Panc1 (cell line): ENCODE measurements around the gene NRCAM. TPM values are rescaled to one million over a fixed set of nuclear protein-coding genes. Genes with fewer than 3 reads are reported as not detected.

Source experiments
- ATAC-seq: fragments of 200-7000 bp; cut with Tn5 transposase; 2 replicates; pipeline ENCODE4 v1.9.1; 2020; ENCODE audit warnings: mild to moderate bottlenecking, moderate library complexity
- BruUV-seq: library from RNA; stranded (reverse); fragments of 400-500 nt; replicated peaks from 2 replicates; lab custom pipeline; 2021; lab: Mats Ljungman, UMichigan
- CTCF ChIA-PET: fragments of 300-600 bp; sonication (Branson Sonifier 250); formaldehyde crosslinking; loops from one replicate; lab custom pipeline; 2022; ENCODE audit warnings: antibody characterized with exemption; lab: Charles Lee
- POLR2A ChIA-PET: fragments of 300-600 bp; sonication (Branson Sonifier 250); formaldehyde crosslinking; loops from one replicate; lab custom pipeline; 2022; ENCODE audit warnings: antibody characterized with exemption; lab: Charles Lee
- DNase-seq: peaks from one replicate; pipeline ENCODE4 v3.0.0-alpha.2; 2010; ENCODE audit warnings: low read depth, low spot score
- H3K27ac ChIP-seq: 2 replicates; pipeline ENCODE4 v1.5.1; 2011; ENCODE audit warnings: mild to moderate bottlenecking, low read length, inconsistent platforms
- H3K27me3 ChIP-seq: fragments of 200-500 bp; sonication (Bioruptor generic); 2 replicates; pipeline ENCODE4 v1.6.0; 2014; ENCODE audit warnings: low read length, inconsistent platforms; ENCODE audit not compliant: control insufficient read depth, insufficient read depth
- H3K36me3 ChIP-seq: fragments of 200-500 bp; sonication (Bioruptor generic); 2 replicates; pipeline ENCODE4 v1.5.1; 2014; ENCODE audit warnings: inconsistent platforms, mild to moderate bottlenecking, low read length, moderate library complexity; ENCODE audit not compliant: control insufficient read depth, insufficient read depth
- H3K4me1 ChIP-seq: 2 replicates; pipeline ENCODE4 v1.5.1; 2011; ENCODE audit warnings: inconsistent platforms, mild to moderate bottlenecking, low read length, moderate library complexity; ENCODE audit not compliant: control insufficient read depth, insufficient read depth
- H3K4me3 ChIP-seq, 2 experiments: 2 replicates each; pipeline ENCODE4 v1.5.1; 2011 to 2012; ENCODE audit warnings: low read depth in 2 of 2, low read length in 2 of 2, mild to moderate bottlenecking in 2 of 2, inconsistent platforms in 1 of 2, moderate library complexity in 1 of 2
- H3K9me3 ChIP-seq: fragments of 200-500 bp; sonication (Bioruptor generic); 2 replicates; pipeline ENCODE4 v1.5.1; 2014; ENCODE audit warnings: low read depth, mild to moderate bottlenecking, inconsistent platforms, low read length, moderate library complexity; ENCODE audit not compliant: control insufficient read depth, insufficient read depth
- POLR2AphosphoS5 ChIP-seq: IDR thresholded peaks from 2 replicates; pipeline ENCODE4 v1.6.1; 2012; ENCODE audit warnings: mild to moderate bottlenecking, low read depth, low read length, moderate library complexity
- SIN3A ChIP-seq: IDR thresholded peaks from 2 replicates; pipeline ENCODE4 v1.6.1; 2012; ENCODE audit warnings: low read depth, mild to moderate bottlenecking, low read length, moderate library complexity, borderline replicate concordance; ENCODE audit not compliant: insufficient read depth
- TCF7L2 ChIP-seq: IDR thresholded peaks from 2 replicates; pipeline ENCODE4 v1.6.1; 2011; ENCODE audit warnings: mild to moderate bottlenecking, low read depth, low read length, inconsistent platforms
- in situ Hi-C: cut with HindIII; loops from 2 replicates; pipeline ENCODE4 v1.10.0; 2016; ENCODE audit warnings: low sequenced_read_pairs, low pct_unique_long_range_greater_than_20kb
- intact Hi-C: fragments of 100-400 bp; cut with micrococcal nuclease; formaldehyde crosslinking; loops from one replicate; pipeline ENCODE4 v1.10.0; 2022; ENCODE audit not compliant: unreplicated experiment
- total RNA-seq: library from RNA; stranded (reverse); gene quantifications from one replicate; pipeline ENCODE4 v1.2.1, GENCODE V29; 2021; ENCODE audit not compliant: unreplicated experiment
- TF ChIP-seq, protein P1 (sequence below), 2 experiments: IDR thresholded peaks; 2 replicates each; pipeline ENCODE4 v1.6.1; 2011 to 2012; ENCODE audit warnings: low read depth in 2 of 2, control low read depth in 1 of 2, low read length in 1 of 2, mild to moderate bottlenecking in 1 of 2, moderate library complexity in 1 of 2; ENCODE audit not compliant: insufficient read depth in 1 of 2
- TF ChIP-seq, protein P2 (sequence below): fragments of 450-650 bp; IDR thresholded peaks from 2 replicates; pipeline ENCODE4 v1.5.1; 2017; ENCODE audit warnings: mild to moderate bottlenecking

NRCAM gene
- total RNA-seq, 1 experiment from 2014 or later: 0.21 TPM

DNA sequence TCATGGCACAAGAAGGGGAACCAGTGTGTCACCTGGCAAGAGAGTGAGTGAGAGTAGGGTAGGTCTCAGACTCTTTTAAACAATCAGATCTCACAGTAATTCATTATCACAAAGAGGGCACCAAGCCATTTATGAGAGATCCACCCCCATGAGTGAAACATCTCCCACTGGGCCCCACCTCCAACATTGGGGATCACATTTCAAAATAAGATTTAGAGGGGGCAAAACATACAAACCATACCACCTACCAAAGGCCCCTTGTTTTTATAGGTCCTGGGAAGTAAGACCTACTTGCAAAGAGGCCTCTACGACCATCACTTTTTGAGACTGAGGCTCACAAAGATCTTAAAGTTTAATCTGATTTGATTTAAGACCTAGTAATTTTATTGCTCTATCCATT is 134.9 kb downstream of the NRCAM start:
- intact Hi-C loops: no loop called here
- no peaks in the 10 kb centered on the region for H3K27me3 ChIP-seq
- in situ Hi-C loops: no loop called here
- TF ChIP-seq POLR2AphosphoS5: no peak
- TF ChIP-seq, protein P1, sequence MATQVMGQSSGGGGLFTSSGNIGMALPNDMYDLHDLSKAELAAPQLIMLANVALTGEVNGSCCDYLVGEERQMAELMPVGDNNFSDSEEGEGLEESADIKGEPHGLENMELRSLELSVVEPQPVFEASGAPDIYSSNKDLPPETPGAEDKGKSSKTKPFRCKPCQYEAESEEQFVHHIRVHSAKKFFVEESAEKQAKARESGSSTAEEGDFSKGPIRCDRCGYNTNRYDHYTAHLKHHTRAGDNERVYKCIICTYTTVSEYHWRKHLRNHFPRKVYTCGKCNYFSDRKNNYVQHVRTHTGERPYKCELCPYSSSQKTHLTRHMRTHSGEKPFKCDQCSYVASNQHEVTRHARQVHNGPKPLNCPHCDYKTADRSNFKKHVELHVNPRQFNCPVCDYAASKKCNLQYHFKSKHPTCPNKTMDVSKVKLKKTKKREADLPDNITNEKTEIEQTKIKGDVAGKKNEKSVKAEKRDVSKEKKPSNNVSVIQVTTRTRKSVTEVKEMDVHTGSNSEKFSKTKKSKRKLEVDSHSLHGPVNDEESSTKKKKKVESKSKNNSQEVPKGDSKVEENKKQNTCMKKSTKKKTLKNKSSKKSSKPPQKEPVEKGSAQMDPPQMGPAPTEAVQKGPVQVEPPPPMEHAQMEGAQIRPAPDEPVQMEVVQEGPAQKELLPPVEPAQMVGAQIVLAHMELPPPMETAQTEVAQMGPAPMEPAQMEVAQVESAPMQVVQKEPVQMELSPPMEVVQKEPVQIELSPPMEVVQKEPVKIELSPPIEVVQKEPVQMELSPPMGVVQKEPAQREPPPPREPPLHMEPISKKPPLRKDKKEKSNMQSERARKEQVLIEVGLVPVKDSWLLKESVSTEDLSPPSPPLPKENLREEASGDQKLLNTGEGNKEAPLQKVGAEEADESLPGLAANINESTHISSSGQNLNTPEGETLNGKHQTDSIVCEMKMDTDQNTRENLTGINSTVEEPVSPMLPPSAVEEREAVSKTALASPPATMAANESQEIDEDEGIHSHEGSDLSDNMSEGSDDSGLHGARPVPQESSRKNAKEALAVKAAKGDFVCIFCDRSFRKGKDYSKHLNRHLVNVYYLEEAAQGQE (IDR thresholded peaks at IDR 0.05; ENCODE audit: insufficient read depth in 1 of 2, low read depth in 2 of 2, low read length in 1 of 2): no peak
- TF ChIP-seq, protein P2, sequence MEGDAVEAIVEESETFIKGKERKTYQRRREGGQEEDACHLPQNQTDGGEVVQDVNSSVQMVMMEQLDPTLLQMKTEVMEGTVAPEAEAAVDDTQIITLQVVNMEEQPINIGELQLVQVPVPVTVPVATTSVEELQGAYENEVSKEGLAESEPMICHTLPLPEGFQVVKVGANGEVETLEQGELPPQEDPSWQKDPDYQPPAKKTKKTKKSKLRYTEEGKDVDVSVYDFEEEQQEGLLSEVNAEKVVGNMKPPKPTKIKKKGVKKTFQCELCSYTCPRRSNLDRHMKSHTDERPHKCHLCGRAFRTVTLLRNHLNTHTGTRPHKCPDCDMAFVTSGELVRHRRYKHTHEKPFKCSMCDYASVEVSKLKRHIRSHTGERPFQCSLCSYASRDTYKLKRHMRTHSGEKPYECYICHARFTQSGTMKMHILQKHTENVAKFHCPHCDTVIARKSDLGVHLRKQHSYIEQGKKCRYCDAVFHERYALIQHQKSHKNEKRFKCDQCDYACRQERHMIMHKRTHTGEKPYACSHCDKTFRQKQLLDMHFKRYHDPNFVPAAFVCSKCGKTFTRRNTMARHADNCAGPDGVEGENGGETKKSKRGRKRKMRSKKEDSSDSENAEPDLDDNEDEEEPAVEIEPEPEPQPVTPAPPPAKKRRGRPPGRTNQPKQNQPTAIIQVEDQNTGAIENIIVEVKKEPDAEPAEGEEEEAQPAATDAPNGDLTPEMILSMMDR: no peak
- TF ChIP-seq SIN3A: no peak
- TF ChIP-seq TCF7L2: no peak
- no TSS peak for BruUV-seq
- no peak overlapping the region for H3K4me3 ChIP-seq
- no peaks in the 10 kb centered on the region for H3K4me1 ChIP-seq
- no peak for DNase-seq
- ChIA-PET CTCF (no interaction called here), POLR2A (no interaction called here)
- ATAC-seq: no peak
- no peak overlapping the region for H3K27ac ChIP-seq
- H3K9me3 ChIP-seq: no peaks in the 10 kb centered on the region
- no peaks in the 10 kb centered on the region for H3K36me3 ChIP-seq

DNA sequence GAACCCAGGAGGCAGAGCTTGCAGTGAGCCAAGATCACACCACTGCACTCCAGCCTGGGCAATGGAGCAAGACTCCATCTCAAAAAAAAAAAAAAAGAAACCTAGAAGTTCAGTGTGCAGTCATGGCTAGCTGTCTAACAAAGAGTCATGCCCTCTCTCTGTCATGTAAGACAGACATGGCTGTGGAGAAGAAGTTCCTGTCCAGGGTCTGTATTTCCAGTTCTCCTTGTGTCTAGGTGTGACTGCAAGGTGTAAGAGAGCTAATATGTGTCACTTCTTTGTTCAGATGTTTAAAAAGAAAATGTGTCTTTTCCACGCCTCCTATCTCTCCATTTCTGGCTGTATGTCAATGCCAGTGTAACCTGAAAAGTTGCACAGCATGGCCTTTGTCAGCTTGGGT is 139.5 kb downstream of the NRCAM start:
- TF ChIP-seq, protein P2: no peak
- TF ChIP-seq, protein P1 (IDR thresholded peaks at IDR 0.05; ENCODE audit: insufficient read depth in 1 of 2, low read depth in 2 of 2, low read length in 1 of 2): no peak
- TF ChIP-seq SIN3A (no peak), TCF7L2 (no peak), POLR2AphosphoS5 (no peak)
- in situ Hi-C loops (no loop called here), intact Hi-C loops (no loop called here)
- ChIA-PET CTCF (interaction anchor here (0.7 kb wide), 1 partner anchor 144 kb away, joined by 5 read pairs; no protein-coding TSS in a partner anchor), POLR2A (interaction anchor here (0.7 kb wide), 1 partner anchor 137 kb away, joined by 3 read pairs; no protein-coding TSS in a partner anchor)
- no TSS peak for BruUV-seq
- Histone ChIP-seq H3K27ac (no peak overlapping the region), H3K4me3 (no peak overlapping the region), H3K36me3 (no peaks in the 10 kb centered on the region), H3K27me3 (no peaks in the 10 kb centered on the region), H3K9me3 (no peaks in the 10 kb centered on the region), H3K4me1 (no peaks in the 10 kb centered on the region)
- DNase-seq: no peak
- ATAC-seq: no peak
